ENCODE results near the gene LPAR2. TPM values are rescaled to one million over a fixed set of nuclear protein-coding genes. Genes with fewer than 3 reads are reported as not detected.
A peak's percentile ranks its signal among the peaks of the same experiment; 100 is the strongest.

Gene LPAR2
- total RNA-seq, 1 experiment from 2014 or later, result 27.3 TPM

DNA sequence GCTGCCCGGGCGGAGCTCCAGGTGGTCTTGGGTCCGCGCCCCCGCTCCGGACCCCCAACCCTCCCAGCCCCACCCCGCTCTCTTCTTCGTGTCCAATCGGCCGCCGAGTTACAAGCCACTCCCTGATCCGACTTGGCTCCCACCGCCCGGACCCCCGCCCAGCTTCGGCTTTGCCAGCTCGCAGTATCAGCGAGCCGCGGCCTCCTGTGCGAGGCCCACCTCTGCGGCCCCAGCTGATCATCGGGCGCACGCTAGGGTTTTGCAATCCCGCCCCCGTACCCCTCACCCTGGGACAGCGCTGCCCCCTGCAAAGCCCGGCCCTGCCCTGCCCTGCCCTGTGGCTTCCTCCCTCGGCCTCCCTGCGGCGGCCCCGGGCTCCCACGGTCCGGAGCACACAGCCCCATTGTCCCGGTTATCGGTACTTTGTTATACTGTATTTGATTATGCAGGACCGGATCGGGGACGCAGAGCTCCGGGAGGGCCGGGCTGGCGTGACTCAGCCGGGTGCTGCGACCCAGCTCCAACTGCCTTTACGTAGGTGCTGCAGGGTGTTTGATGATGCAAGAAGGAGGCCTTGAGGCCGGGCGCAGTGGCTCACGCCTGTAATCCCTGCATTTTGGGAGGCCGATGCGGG is 598 bp upstream of the LPAR2 start:
- H3K27ac Mint-ChIP-seq (ENCODE audit: unreplicated experiment), result peak overlapping the region; percentile 88
- peak overlapping the region; percentile 83 for H3K4me3 Mint-ChIP-seq (ENCODE audit: low read depth, unreplicated experiment)
- no peak for TF ChIP-seq CTCF (IDR thresholded peaks at IDR 0.05; ENCODE audit: unreplicated experiment)
- intact Hi-C loops (cut with micrococcal nuclease; ENCODE audit: unreplicated experiment), result no loop called here
- peaks cover 11% of the 10 kb centered on the region for H3K4me1 Mint-ChIP-seq (ENCODE audit: low read depth, unreplicated experiment)
- no peaks in the 10 kb centered on the region for H3K9me3 Mint-ChIP-seq (ENCODE audit: low read depth, unreplicated experiment)
- no peaks in the 10 kb centered on the region for H3K27me3 Mint-ChIP-seq (ENCODE audit: unreplicated experiment)
- BruUV-seq (replicated peaks), result no TSS peak
- DNase-seq, result peak; percentile 83
- CTCF ChIA-PET, result interaction anchor here (0.6 to 1.0 kb wide), 3 partner anchors 15 to 469 kb away, joined by 3 to 5 read pairs (median 4); partner anchors contain the start of gene GMIP
- H3K36me3 Mint-ChIP-seq (ENCODE audit: insufficient read depth, unreplicated experiment), result peaks cover 48% of the 10 kb centered on the region

- Mint-ChIP-seq H3K27me3 (ENCODE audit: unreplicated experiment) (no peaks in the 10 kb centered on the region), H3K36me3 (ENCODE audit: insufficient read depth, unreplicated experiment) (peaks cover 46% of the 10 kb centered on the region), H3K4me3 (ENCODE audit: low read depth, unreplicated experiment) (peak overlapping the region; percentile 83), H3K27ac (ENCODE audit: unreplicated experiment) (peak overlapping the region; percentile 91), H3K9me3 (ENCODE audit: low read depth, unreplicated experiment) (no peaks in the 10 kb centered on the region), H3K4me1 (ENCODE audit: low read depth, unreplicated experiment) (peaks cover 11% of the 10 kb centered on the region)
- intact Hi-C loops (cut with micrococcal nuclease; ENCODE audit: unreplicated experiment), result no loop called here
- TF ChIP-seq CTCF (IDR thresholded peaks at IDR 0.05; ENCODE audit: unreplicated experiment), result no peak
- no peak for DNase-seq
- TSS peak; percentile 49 for BruUV-seq (replicated peaks)
- CTCF ChIA-PET, result interaction anchor here (0.5 kb wide), 1 partner anchor 54 kb away, joined by 3 read pairs; no protein-coding TSS in a partner anchor
Measured at GRCh38 chr19:19626516-19627472, 1.2 kb downstream of the LPAR2 start.

- H3K27me3 Mint-ChIP-seq (ENCODE audit: unreplicated experiment), result no peaks in the 10 kb centered on the region
- H3K9me3 Mint-ChIP-seq (ENCODE audit: low read depth, unreplicated experiment), result no peaks in the 10 kb centered on the region
- no peak for DNase-seq
- H3K27ac Mint-ChIP-seq (ENCODE audit: unreplicated experiment), result no peak overlapping the region
- H3K36me3 Mint-ChIP-seq (ENCODE audit: insufficient read depth, unreplicated experiment), result peaks cover 46% of the 10 kb centered on the region
- intact Hi-C loops (cut with micrococcal nuclease; ENCODE audit: unreplicated experiment), result no loop called here
- no peak for TF ChIP-seq CTCF (IDR thresholded peaks at IDR 0.05; ENCODE audit: unreplicated experiment)
- BruUV-seq (replicated peaks), result no TSS peak
- H3K4me1 Mint-ChIP-seq (ENCODE audit: low read depth, unreplicated experiment), result peaks cover 13% of the 10 kb centered on the region
- no peak overlapping the region for H3K4me3 Mint-ChIP-seq (ENCODE audit: low read depth, unreplicated experiment)
- CTCF ChIA-PET, result no interaction called here
Measured at GRCh38 chr19:19624032-19624570, 3.9 kb downstream of the LPAR2 start.

DNA sequence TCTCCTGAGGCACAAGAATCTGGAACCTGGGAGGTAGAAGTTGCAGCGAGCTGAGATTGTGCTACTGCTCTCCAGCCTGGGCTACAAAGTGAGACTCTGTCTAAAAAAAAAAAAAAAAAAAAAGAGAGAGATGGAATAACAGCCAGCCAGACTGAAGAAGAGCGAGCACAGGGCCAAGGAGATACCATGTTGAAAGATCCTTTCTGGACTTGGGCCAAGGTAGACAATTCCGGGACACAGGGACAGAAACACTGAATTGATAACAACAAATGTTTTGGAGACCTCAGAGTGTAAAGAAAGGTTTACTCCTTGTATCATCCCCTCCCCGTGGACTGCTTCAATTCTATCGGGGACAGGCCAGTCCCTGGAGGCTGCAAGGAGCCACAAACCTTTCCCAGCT is 4.6 kb downstream of the LPAR2 start:
- BruUV-seq (replicated peaks), result no TSS peak
- CTCF ChIA-PET, result interaction anchor here (0.6 kb wide), 1 partner anchor 209 kb away, joined by 4 read pairs; no protein-coding TSS in a partner anchor
- Mint-ChIP-seq H3K4me3 (ENCODE audit: low read depth, unreplicated experiment) (no peak overlapping the region), H3K36me3 (ENCODE audit: insufficient read depth, unreplicated experiment) (peaks cover 46% of the 10 kb centered on the region), H3K27me3 (ENCODE audit: unreplicated experiment) (no peaks in the 10 kb centered on the region), H3K27ac (ENCODE audit: unreplicated experiment) (no peak overlapping the region), H3K9me3 (ENCODE audit: low read depth, unreplicated experiment) (no peaks in the 10 kb centered on the region), H3K4me1 (ENCODE audit: low read depth, unreplicated experiment) (peaks cover 18% of the 10 kb centered on the region)
- intact Hi-C loops (cut with micrococcal nuclease; ENCODE audit: unreplicated experiment), result no loop called here
- DNase-seq, result no peak
- no peak for TF ChIP-seq CTCF (IDR thresholded peaks at IDR 0.05; ENCODE audit: unreplicated experiment)
